Measurements from ENCODE around the gene ADISSP.

Gene ADISSP

DNA sequence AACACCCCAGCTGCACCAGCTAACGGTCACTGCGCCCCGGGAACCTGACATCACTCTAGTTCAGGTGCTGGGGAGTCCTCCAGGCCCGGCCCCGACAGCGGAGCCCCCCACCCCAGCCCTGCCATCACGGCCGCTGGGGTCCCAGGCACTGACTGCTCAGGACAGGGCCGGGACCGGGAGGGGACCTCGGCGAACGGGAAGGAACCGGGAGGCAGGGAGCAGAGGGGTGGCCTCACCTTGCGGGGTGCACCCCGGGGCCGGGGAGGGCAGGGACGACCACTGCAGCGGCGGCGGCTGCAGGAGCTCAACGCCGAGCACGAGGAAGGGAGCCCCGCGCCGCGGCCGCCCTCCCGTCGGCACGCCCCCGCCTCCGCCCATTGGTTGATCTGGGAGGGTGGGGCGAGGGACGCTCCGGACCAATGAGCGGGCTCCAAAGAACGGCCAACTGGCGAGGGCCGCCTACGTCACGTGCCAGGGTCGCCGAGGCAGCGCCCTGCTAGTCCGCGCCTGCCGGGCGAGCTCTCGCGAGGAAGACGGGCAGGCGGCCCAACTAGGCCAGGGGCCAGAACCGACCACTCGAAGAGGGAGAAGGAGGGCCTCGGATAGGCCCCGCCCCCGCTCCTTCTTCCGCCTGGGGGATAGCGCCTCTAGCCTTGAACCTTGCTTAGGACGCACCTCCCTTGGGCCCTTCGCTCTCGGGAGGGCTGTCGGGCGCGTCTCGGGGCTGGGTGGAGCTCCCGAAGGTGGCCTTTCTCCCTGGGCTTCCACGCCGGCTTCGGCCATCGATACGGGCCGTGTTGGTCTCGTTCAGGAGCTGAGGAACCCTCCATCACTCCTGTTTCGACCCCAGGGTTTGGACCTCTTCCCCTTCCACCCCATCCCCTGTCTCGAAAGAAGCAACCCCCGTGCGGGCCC lies at the start of gene ADISSP:
TSS of gene ADISSP (minus strand) at position 327 of the 915 bp plus-strand sequence. CDS start 7,653 bp downstream, outside the sequence.
- peak; percentile 100 for DNase-seq (ENCODE audit: low read depth)

DNA sequence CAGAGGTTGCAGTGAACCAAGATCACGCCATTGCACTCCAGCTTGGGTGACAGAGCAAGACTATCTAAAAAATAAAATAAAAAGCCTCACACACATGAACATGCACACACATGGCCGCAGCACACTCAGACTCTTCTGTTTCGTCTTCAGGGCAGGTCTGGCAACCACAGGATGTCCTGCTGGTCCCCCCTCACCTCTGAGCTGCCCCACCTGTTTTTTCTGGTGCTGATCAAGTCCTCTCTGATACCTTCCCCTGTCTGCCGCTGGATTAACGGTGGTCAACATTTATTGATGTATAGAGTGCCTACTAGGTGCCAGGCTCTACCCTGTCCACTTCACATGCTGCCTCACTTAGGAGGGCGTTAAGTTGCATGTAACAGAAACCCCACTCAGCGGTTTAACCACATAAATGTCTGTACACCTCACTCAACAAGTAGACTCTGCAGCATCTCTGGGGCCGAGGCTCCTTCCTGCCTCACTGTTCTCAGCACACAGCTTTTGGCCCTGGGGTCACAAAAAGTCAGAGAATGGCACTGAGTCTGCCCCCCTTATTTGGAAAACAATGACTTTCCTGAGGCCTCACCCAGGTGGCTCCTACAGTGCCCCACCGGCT lies 48.3 kb upstream of the ADISSP start:
- DNase-seq (ENCODE audit: low read depth) = no peak

DNA sequence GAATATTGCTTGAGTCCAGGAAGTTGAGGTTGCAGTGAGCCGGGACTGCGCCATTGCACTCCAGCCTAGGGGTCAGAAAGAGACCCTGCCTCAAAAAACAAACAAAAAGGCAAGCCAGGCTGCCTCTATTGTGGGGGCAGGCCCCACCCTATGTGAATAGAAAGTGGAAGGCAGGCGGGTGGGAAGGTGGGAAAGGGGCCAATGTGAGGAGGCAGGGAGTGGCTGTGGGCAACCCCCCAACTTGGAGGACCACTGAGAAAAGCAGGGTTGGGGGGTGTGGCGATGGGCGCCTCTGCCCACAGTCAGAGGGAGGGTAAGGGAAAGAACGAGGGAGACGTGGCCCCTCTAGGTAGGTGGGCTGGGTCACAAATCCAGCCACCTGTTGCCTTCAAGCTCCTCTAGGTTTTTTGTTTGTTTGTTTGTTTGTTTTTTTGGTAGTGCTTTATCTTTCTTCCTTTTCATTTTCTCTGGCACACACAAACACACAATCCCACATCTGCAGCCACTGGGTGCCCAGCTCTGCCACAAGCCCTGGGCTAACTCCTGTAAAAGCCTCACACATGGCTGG lies 47.5 kb upstream of the ADISSP start:
- no peak for DNase-seq (ENCODE audit: low read depth)

DNA sequence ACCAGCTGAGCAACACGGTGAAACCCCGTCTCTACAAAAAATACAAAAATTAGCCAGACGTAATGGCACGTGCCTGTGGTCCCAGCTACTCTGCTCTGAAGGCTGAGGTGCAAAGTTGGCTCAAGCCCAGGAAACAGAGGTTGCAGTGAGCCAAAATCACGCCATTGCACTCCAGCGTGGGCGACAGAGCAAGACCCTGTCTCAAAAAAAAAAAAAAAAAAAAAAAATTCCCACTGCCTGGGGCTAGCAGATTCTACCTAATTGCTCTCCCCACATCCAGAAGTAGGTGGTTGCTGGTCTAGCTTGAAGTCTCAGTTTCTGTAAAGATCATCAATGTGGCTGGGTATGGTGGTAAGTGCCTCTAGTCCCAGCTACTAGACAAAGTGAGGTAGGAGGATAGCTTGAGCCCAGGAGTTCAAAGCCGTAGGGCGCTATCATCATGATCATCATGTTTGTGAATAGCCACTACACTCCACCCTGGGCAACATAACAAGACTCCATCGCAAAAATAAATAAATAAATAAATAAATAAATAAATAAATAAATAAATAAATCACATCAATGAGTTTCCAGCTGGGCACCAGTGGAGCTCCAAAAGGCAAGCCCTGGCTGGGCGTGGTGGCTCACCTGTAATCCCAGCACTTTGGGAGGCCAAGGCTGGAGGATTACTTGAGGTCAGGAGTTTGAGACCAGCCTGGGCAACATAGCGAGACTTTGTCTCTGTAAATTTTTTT lies 46.5 kb upstream of the ADISSP start:
- no peak for DNase-seq (ENCODE audit: low read depth)

DNA sequence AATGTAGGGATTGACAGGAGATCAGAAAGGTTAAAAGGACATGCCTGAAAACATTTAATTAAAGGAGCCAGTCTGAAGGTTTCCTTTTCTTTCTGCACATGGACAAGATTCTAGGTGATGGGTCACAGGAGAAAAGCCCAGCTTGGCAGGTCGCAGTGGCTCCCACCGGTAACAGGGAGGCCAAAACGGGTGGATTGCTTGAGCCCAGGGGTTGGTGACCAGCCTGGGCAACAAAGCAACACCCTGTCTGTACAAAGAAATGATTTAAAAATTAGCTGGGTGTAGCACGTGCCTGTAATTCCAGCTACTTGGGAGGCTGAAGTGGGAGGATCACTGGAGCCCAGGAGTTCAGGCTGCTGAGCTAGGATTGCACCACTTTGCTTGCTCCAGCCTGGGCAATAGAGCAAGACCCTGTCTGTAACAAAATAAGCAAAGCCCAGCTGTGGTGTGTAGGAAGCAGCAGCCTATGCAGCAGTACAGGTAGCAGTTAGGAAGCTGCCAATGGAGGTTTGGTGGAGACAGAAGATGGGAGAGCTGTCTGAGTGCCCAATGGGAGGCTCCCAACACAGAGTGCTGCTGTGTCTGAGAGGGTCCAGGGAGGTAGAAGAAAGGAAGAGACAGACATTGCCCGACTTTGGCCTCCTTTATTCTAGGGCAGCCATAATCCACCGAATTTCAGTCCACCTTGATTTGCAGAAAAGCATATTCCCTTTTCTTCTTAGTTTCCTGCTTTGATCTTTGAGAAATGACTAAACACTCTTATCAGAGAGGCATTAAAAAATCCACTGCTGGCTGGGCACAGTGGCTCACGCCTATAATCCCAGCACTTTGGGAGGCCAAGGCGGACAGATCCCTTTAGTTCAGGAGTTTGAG lies 45.7 kb upstream of the ADISSP start:
- DNase-seq (ENCODE audit: low read depth) = no peak

DNA sequence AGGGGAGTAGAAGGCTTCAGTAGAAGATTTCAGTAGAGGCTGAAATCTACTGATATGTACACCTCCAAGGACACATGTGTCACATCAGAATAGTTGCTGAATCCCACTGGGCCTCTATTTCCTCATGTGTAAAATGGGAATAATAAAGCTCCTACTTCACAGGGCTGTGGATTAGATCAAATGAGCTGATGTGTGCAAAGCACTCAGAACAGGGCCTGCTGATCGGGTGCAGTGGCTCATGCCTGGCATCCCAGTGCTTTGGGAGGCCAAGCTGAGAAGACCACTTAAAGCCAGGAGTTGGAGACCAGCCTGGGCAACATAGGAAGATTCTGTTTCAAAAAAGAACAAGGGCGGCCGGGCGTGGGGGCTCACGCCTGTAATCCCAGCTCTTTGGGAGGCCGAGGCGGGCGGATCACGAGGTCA lies 44.7 kb upstream of the ADISSP start:
- no peak for DNase-seq (ENCODE audit: low read depth)

DNA sequence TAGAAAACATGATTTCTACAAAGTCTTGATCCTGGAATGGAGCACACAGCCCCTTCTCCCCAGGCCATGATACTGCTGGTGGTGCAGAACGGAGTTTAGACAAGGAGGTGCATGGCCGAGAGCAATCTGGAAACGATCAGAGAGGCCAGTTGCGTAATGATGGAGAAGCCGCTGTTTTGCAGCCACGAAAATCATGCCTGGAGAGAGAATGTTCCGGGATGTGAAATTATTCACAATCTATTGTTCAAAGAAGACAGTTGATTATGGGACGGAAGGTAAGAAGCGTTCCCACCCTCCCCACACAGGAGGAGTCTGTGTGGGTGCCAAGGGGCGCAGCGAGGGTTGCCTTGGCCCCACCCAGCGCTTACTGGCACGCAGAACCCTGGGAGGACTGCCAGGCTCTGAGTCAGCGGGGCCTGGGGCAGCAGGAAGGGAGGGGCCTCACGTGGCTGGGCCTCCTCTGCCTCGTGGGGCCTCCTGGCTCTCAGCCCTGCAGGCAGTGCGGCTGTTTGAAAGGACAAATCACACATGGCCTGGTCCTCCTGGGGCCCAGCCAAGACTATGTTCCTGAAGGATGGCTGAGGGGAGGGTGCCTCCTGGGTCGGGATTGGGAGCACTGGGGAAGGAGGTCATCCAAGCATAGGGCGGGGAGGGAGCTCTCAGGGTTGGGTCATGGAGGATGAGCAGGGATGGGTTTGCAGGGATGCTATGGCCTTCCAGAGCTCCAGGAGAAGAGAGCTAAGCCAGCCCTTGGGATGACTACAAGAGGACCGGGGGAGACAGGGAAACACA lies 44.1 kb upstream of the ADISSP start:
- peak; percentile 72 for DNase-seq (ENCODE audit: low read depth)

DNA sequence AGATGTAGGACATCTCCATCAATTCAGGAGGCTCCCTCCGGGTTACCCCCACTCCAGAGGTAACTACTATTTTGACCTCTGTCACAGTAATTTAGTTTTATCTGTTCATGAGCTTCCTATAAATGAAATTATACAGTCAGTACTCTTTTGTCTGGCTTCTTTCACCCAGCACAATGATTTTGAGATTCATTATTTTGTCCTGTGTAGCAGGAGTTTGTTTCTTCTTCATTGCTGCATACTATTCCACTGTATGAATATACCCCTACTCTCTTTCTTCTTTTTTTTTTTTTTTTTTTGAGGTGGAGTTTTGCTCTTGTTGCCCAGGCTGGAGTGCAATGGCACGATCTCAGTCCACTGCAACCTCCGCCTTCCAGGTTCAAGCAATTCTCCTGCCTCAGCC lies 41.0 kb upstream of the ADISSP start:
- no peak for DNase-seq (ENCODE audit: low read depth)

DNA sequence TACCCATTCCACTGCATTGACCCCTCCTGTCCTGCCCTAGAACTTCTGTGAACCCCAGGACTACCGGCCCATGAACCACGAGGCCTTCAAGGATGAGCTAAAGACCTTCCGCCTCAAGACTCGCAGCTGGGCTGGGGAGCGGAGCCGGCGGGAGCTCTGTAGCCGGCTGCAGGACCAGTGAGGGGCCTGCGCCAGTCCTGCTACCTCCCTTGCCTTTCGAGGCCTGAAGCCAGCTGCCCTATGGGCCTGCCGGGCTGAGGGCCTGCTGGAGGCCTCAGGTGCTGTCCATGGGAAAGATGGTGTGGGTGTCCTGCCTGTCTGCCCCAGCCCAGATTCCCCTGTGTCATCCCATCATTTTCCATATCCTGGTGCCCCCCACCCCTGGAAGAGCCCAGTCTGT lies 37.2 kb upstream of the ADISSP start:
- no peak for DNase-seq (ENCODE audit: low read depth)

DNA sequence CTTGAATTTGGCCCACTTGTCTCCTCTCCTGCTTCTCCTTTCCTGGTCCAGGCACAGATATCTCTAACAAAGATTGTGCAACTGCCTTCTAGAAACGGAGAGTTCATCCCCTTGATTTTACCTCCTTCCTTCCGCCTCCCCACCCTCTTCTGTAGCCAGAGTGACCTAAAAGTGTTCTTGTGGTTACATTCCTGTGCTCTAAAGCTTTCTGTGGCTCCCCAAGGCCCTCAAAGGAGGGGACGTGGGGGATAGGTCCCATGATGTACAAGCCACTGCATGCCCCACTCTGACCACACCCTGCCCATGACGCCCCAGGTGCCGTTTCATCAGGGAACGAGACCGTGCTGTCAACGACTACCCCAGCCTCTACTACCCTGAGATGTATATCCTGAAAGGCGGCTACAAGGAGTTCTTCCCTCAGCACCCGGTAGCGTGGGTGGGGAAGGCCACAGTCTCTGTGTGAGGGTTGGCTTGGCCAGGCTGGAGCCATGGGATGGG lies 36.8 kb upstream of the ADISSP start:
- no peak for DNase-seq (ENCODE audit: low read depth)

DNA sequence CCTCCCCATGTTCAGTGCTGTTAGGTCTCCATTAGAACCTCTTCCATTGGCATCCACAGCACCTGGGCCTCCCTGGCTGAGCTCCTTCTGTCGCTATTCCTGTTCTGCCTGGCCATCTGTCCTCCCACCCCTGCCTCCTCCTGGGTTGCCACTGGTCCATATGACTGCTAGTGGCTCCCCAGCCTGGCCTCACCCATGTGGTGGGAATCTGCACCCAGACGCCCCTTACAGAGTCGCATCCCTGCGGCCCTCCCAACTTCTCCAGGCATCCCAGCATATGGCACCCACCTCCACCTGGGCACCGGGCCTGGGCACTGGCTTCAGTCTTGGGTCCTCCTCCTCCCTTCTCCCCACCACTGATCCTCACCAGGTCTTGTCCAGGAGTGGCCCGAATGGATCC lies 36.3 kb upstream of the ADISSP start:
- no peak for DNase-seq (ENCODE audit: low read depth)

DNA sequence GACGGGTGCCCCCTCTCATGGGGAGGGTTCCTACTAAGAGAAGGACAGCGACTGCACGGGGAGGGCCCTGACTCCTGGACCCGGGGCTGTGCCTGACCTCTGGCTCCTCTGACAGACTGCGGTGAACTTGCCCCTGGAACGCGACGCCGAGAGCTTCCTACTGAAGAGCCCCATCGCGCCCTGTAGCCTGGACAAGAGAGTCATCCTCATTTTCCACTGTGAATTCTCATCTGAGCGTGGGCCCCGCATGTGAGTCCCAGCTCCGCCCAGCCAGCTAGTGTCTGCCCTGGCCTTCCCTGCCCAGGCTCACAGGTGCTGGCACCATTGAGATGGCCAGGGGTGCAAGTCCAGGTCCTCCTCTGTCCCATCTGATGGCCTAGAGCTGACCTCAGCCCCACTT lies 35.7 kb upstream of the ADISSP start:
- DNase-seq (ENCODE audit: low read depth) = no peak

DNA sequence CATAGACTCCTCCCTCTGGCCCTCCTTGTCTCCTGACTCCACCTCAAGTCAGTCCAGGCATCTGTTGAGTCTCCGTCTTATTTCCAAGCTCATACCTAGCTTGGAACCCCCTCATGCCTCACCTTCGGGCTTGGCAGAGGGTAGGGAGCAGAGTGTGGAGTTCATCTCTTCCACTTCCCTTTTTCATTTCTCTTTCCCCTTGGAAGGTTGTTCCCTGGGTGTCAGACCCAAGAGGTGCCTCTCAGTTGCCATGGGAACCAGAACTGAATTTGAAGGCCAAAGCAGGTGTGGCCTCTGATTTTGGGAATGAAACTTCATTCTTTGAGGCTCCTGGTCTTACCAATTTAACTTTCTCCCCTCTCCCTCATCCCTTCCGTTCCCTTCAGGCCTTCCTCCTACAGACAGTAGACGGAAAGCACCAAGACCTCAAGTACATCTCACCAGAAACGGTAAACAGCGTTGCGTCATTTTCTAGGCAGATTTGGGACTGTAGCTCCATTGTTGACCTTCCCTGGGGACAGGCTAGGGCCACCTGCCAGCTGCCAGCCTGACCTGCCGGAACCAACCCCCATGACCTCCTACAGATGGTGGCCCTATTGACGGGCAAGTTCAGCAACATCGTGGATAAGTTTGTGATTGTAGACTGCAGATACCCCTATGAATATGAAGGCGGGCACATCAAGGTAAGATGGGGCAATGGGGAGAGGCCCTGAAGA lies 35.1 kb upstream of the ADISSP start:
- no peak for DNase-seq (ENCODE audit: low read depth)

DNA sequence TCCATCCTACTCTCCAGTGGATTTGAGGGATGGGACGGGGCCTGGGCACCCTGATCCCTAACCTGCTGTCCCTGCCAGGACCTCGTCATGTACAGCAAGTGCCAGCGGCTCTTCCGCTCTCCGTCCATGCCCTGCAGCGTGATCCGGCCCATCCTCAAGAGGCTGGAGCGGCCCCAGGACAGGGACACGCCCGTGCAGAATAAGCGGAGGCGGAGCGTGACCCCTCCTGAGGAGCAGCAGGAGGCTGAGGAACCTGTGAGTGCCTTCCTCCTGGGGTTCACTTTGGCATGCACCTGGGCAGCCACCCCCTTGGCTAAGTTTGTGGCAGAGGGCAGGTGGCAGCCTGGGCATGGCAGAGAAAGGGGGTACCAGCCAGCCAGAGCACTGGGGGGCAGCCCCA lies 34.3 kb upstream of the ADISSP start:
- DNase-seq (ENCODE audit: low read depth) = no peak

DNA sequence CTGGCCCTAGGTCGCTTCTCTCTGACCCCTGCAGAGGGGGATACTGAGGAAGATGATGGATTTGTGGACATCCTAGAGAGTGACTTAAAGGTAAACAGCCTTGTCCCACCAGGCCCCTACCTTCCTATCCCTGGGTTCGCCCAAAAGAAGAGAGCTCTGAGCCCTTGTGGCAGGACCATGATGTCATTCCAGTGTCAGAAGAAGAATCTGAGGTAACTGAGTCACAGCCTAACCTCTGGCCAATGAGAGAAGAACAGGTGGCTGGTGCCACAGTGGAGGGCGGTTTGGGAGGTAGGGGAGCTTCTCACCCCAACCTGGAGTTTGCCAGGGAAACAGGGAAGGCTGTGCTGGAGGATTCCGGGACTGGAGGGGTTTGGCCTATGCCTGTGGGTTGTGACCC lies 33.7 kb upstream of the ADISSP start:
- no peak for DNase-seq (ENCODE audit: low read depth)

DNA sequence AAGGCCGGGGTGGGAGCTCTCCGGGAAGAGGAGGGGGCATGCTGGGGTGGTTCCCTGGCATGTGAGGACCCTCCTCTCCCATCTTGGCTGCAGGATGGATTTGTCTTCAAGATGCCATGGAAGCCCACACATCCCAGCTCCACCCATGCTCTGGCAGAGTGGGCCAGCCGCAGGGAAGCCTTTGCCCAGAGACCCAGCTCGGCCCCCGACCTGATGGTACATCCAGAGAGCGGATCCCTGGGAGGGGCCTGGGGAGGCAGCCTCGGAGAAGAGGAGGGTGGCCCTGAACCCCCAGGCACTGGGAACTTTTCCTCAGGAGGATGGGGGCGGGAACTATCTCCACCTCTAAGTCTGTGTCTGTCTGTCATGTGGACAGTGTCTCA lies 33.3 kb upstream of the ADISSP start:
- DNase-seq (ENCODE audit: low read depth) = no peak

DNA sequence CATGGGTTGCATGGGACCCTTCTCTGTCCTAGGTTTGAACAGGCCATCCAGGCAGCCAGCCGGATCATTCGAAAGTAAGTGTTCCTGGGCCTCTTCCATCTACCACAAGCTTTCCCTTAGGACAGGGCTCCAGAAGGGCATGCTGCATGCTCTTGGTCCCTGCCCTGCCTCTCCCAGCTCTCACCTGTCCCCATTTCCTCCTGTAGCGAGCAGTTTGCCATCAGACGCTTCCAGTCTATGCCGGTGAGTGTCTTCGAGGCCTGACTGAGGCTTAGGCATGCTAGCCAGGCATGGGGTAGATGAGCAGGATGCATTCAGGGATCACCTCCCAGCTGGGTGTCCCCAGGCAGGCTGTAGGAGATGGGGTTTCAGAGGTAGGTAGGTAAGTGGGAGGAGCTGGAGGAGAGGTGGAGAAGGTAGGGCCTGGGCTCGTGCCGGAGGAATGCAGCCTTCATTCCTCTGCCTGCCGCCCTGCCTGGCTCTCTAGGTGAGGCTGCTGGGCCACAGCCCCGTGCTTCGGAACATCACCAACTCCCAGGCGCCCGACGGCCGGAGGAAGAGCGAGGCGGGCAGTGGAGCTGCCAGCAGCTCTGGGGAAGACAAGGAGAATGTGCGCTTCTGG lies 32.8 kb upstream of the ADISSP start:
- no peak for DNase-seq (ENCODE audit: low read depth)

DNA sequence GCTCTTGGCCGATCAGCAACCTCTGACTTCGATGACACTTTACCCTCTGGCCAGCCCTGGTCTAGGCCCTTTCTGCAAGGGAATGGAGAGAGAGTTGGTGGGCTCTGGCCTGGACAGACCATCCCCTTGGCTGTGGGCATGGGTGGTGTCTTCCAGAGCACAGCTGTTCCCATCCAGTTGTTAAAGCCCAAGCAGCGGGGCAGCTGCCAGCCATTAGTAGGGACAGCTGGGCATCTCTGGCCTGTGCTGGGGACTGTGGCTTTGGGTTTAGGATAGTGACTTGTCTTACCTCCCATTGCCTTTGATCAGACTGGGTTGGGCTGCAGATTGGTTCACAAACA lies 31.3 kb upstream of the ADISSP start:
- DNase-seq (ENCODE audit: low read depth) = no peak

DNA sequence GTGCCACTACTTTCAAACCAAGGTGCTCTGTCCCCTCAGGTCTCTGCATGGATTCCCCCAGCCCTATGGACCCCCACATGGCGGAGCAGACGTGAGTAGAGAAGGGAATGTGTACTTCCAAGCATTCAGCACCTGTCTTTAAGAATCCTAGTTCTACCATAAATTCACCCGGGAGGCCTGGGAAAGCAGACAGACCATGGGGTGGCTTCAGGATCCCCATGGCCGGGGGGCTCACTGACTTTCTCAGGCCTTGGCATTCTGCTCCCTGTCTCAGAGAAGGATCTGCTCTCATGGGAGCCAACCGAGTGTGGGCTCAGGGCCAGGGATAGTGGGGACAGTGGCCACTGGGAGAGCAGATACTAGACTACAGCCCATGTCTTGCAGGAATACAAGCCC lies 30.8 kb upstream of the ADISSP start:
- DNase-seq (ENCODE audit: low read depth) = no peak
